Measurements from ENCODE around the gene GSDME. TPM values are rescaled to one million over a fixed set of nuclear protein-coding genes. Genes with fewer than 3 reads are reported as not detected.
"Not testable (repeated sequence)": the region's sequence is repeated elsewhere in the genome, so short reads cannot be mapped to it uniquely, and the experiment has no call there.

GSDME gene
- total RNA-seq, 4 donors from 2014 or later: 10.2 to 30.2 (median 16.4) TPM

DNA sequence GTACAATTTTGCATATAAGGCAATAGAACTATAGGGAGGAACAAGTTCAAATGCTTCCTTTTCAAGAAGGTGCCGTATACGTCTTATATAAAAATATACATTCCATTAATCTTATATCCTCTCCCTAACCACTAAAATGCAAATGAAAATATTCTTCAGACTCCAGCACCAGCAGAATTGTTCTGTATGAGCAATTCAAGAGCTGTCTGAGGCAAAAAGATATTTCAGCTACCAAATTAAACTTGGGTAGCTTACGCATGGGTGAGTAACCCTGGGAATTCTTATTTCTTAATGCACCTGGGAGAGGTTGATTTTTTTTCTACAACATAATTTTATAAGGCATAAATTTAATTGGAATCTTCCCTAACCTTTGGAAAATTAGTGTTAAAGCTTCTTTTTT, 42.2 kb upstream of the GSDME start:
- no peak for DNase-seq
- Histone ChIP-seq H3K27ac (no peak overlapping the region), H3K9me3 (no peaks in the 10 kb centered on the region), H3K4me1 (no peaks in the 10 kb centered on the region), H3K36me3 (peaks cover 4 to 6% of the 10 kb centered on the region in 2 donors), H3K27me3 (no peaks in the 10 kb centered on the region), H3K4me3 (replicated peaks in 1 of 3) (no peak overlapping the region)
- 87 to 98% methylated on average over 3 of the region's 3 CpGs for WGBS, 2 donors
- TF ChIP-seq, protein P1, sequence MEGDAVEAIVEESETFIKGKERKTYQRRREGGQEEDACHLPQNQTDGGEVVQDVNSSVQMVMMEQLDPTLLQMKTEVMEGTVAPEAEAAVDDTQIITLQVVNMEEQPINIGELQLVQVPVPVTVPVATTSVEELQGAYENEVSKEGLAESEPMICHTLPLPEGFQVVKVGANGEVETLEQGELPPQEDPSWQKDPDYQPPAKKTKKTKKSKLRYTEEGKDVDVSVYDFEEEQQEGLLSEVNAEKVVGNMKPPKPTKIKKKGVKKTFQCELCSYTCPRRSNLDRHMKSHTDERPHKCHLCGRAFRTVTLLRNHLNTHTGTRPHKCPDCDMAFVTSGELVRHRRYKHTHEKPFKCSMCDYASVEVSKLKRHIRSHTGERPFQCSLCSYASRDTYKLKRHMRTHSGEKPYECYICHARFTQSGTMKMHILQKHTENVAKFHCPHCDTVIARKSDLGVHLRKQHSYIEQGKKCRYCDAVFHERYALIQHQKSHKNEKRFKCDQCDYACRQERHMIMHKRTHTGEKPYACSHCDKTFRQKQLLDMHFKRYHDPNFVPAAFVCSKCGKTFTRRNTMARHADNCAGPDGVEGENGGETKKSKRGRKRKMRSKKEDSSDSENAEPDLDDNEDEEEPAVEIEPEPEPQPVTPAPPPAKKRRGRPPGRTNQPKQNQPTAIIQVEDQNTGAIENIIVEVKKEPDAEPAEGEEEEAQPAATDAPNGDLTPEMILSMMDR (IDR thresholded peaks at IDR 0.05): no peak
- no peak for TF ChIP-seq POLR2A (IDR thresholded peaks at IDR 0.05)
- intact Hi-C loops (cut with DNase I): no loop called here

- 82 to 83% methylated on average over 4 of the region's 4 CpGs for WGBS, 2 donors
- intact Hi-C loops (cut with DNase I): no loop called here
- no peak for DNase-seq
Measured at GRCh38 chr7:24798261-24798660, 41.0 kb upstream of the GSDME start.

DNA sequence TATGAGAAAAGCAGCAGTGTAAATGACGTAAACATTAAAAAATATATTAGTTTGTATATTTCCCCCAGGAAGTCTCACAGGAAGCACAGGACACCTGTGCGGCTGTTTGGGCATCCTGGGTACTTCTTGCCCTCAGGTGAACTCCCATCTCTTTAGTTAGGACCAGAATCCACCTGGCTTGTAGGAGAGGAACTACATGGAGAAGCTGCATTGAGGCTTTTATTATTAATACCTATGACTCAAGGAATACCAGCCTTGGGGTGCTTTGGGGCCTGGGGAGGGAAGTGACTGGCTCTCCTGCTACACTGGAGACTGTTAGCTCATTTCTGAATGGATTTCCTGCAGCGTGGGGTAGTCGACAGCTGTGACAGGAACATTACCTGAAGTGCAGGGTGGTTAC, 40.0 kb upstream of the GSDME start:
- H3K9me3 ChIP-seq: no peaks in the 10 kb centered on the region
- DNase-seq: no peak
- H3K27ac ChIP-seq: no peak overlapping the region
- intact Hi-C loops (cut with DNase I): no loop called here
- TF ChIP-seq, protein P1 (IDR thresholded peaks at IDR 0.05): no peak
- TF ChIP-seq POLR2A (IDR thresholded peaks at IDR 0.05): no peak
- 92 to 96% methylated on average over 4 of the region's 4 CpGs for WGBS, 2 donors
- H3K36me3 ChIP-seq: peaks cover 0 to 3% of the 10 kb centered on the region in 2 donors
- no peak overlapping the region for H3K4me3 ChIP-seq (replicated peaks in 1 of 3)
- H3K4me1 ChIP-seq: no peaks in the 10 kb centered on the region
- H3K27me3 ChIP-seq: no peaks in the 10 kb centered on the region

More at GRCh38 chr7:24798261-24798660, 41.0 kb upstream of the GSDME start:
- TF ChIP-seq POLR2A (IDR thresholded peaks at IDR 0.05): no peak
- TF ChIP-seq, protein P1 (IDR thresholded peaks at IDR 0.05): no peak
- Histone ChIP-seq H3K4me1 (no peaks in the 10 kb centered on the region), H3K27me3 (no peaks in the 10 kb centered on the region), H3K27ac (no peak overlapping the region), H3K4me3 (replicated peaks in 1 of 3) (no peak overlapping the region), H3K36me3 (peaks cover 0 to 3% of the 10 kb centered on the region in 2 donors), H3K9me3 (no peaks in the 10 kb centered on the region)

- H3K9me3 ChIP-seq: no peaks in the 10 kb centered on the region
- H3K27ac ChIP-seq: no peak overlapping the region
- TF ChIP-seq, protein P1 (IDR thresholded peaks at IDR 0.05): no peak
- no peak for TF ChIP-seq POLR2A (IDR thresholded peaks at IDR 0.05)
- DNase-seq: no peak
- H3K36me3 ChIP-seq: no peaks in the 10 kb centered on the region
- WGBS, 2 donors: 96 to 97% methylated on average over 9 of the region's 9 CpGs
- H3K4me1 ChIP-seq: no peaks in the 10 kb centered on the region
- intact Hi-C loops (cut with DNase I): no loop called here
- no peaks in the 10 kb centered on the region for H3K27me3 ChIP-seq
- H3K4me3 ChIP-seq (replicated peaks in 1 of 3): no peak overlapping the region
Measured at GRCh38 chr7:24795407-24795767, 38.1 kb upstream of the GSDME start.

DNA sequence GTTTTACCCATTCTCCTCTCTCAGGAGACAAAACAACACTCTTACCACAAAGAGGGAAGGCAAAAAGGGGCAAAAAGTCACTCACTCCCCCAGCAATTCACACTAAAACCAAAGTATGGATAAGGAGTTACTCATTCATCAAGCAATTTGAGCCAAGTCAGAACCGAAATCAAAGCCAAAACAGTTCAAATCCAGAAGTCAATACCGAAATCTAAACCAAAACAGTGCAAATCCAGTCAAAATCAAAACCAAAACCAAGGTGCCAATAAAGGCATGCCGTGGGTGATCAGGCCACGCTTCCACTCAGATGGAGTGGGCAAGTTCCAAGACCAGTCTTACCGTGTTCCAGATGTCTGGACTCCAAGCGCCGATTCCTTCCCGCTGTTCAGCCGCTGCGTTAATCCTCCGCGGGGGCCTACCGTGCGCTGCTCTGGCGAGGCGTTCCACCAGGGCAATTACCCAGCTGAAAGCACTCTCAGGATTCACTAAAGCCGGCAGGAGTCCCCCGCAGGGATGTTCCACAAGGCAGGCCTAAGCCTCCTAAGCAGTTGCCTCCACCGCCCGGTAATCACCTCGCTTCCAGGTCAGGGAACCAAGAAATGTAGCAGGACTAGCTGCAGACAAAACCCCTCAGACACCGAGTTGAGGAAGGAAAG, 37.6 kb upstream of the GSDME start:
- H3K4me1 ChIP-seq; H3K27ac ChIP-seq; H3K27me3 ChIP-seq; H3K36me3 ChIP-seq; H3K4me3 ChIP-seq (replicated peaks in 1 of 3); intact Hi-C loops (cut with DNase I); H3K9me3 ChIP-seq; DNase-seq: not testable (repeated sequence)
- 95% methylated on average over 22 of the region's 22 CpGs for WGBS, 2 donors
